Uterus (tissue), 4 donors: ENCODE measurements around the gene KIAA0232. TPM values are rescaled to one million over a fixed set of nuclear protein-coding genes. Genes with fewer than 3 reads are reported as not detected.
"Not testable (repeated sequence)": the region's sequence is repeated elsewhere in the genome, so short reads cannot be mapped to it uniquely, and the experiment has no call there.

ENCODE experiments used
- DNase-seq, 2 donors: peaks; one replicate each; pipeline ENCODE4 v3.0.0-alpha.2; 2019 to 2020
- H3K27ac ChIP-seq, 2 donors: fragments of 200-600 bp; sonication (generic); 1 replicate in 1 of 2; 2 replicates in 1 of 2; pipeline ENCODE4 v1.5.1; 2016 to 2018
- H3K27me3 ChIP-seq, 2 donors: fragments of 200-600 bp; sonication (generic); one replicate each; pipeline ENCODE4 v1.5.1; 2018 to 2019; ENCODE audit warnings: control low read depth in 1 of 2
- H3K36me3 ChIP-seq, 2 donors: fragments of 200-600 bp; sonication (generic); one replicate each; pipeline ENCODE4 v1.5.1; 2019; ENCODE audit warnings: control low read depth in 1 of 2
- H3K4me1 ChIP-seq, 2 donors: fragments of 200-600 bp; sonication (generic); one replicate each; pipeline ENCODE4 v1.5.1; 2018 to 2019; ENCODE audit warnings: control low read depth in 1 of 2
- H3K4me3 ChIP-seq, 2 donors: fragments of 200-600 bp; sonication (generic); 1 replicate in 1 of 2; 2 replicates in 1 of 2; pipeline ENCODE4 v1.5.1; 2018 to 2019; ENCODE audit warnings: mild to moderate bottlenecking in 1 of 2
- H3K9me3 ChIP-seq, 2 donors: fragments of 200-600 bp; sonication (generic); one replicate each; pipeline ENCODE4 v1.5.1; 2019; ENCODE audit warnings: control low read depth in 1 of 2
- POLR2A ChIP-seq, 2 donors: fragments of 450-650 bp; IDR thresholded peaks; one replicate each; pipeline ENCODE4 v1.6.1; 2016; ENCODE audit warnings: antibody characterized with exemption in 2 of 2, mild to moderate bottlenecking in 1 of 2, moderate library complexity in 1 of 2
- intact Hi-C: fragments of 100-400 bp; cut with DNase I; formaldehyde crosslinking; loops from one replicate; pipeline ENCODE4 v1.15.1; 2023; ENCODE audit warnings: low total_unique reads
- total RNA-seq, 4 donors: library from RNA; depleted of rRNA in 3 of 4; stranded (reverse); fragments of >200 nt in 3 of 4; gene quantifications; one replicate each; pipeline versions ENCODE4 v1.1.0 to v1.2.4, GENCODE V29; 2014 to 2023
- TF ChIP-seq, protein P1 (sequence below), 4 experiments: fragments of 200-600 bp in 2 of 4; fragments of 450-650 bp in 2 of 4; sonication (generic) in 2 of 4; IDR thresholded peaks; one replicate each; pipeline ENCODE4 v1.5.1; 2016 to 2019; ENCODE audit warnings: antibody characterized with exemption in 4 of 4, mild to moderate bottlenecking in 2 of 4, moderate library complexity in 1 of 4
- donor health status: DM: yes; HTN: yes; CAD: no.

KIAA0232 gene
- total RNA-seq, 4 donors from 2014 or later = 13.8 to 78.8 (median 43.4) TPM

DNA sequence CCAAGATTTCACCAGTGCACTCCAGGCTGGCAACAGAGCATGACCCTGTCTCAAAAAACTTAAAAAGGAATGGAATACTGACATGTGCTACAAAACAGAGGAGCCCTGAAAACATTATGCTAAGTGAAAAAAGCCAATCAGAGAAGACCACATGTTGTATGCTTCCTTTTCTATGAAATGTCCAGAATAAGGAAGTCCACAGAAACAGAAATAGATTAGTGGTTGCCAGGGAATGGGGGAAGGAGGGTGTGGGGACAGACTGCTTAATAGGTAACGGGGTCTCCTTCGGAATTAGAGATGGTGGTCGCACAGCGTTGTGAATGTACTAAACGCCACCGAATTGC is 30.1 kb upstream of the KIAA0232 start:
- H3K27me3 ChIP-seq = no peaks in the 10 kb centered on the region
- H3K4me1 ChIP-seq = peaks cover 0 to 1% of the 10 kb centered on the region in 2 donors
- DNase-seq = no peak
- no peaks in the 10 kb centered on the region for H3K36me3 ChIP-seq
- intact Hi-C loops = no loop called here
- H3K4me3 ChIP-seq = no peak overlapping the region
- TF ChIP-seq POLR2A (IDR thresholded peaks at IDR 0.05) = no peak
- TF ChIP-seq, protein P1, sequence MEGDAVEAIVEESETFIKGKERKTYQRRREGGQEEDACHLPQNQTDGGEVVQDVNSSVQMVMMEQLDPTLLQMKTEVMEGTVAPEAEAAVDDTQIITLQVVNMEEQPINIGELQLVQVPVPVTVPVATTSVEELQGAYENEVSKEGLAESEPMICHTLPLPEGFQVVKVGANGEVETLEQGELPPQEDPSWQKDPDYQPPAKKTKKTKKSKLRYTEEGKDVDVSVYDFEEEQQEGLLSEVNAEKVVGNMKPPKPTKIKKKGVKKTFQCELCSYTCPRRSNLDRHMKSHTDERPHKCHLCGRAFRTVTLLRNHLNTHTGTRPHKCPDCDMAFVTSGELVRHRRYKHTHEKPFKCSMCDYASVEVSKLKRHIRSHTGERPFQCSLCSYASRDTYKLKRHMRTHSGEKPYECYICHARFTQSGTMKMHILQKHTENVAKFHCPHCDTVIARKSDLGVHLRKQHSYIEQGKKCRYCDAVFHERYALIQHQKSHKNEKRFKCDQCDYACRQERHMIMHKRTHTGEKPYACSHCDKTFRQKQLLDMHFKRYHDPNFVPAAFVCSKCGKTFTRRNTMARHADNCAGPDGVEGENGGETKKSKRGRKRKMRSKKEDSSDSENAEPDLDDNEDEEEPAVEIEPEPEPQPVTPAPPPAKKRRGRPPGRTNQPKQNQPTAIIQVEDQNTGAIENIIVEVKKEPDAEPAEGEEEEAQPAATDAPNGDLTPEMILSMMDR (IDR thresholded peaks at IDR 0.05) = no peak
- H3K9me3 ChIP-seq = no peaks in the 10 kb centered on the region
- H3K27ac ChIP-seq = no peak overlapping the region

DNA sequence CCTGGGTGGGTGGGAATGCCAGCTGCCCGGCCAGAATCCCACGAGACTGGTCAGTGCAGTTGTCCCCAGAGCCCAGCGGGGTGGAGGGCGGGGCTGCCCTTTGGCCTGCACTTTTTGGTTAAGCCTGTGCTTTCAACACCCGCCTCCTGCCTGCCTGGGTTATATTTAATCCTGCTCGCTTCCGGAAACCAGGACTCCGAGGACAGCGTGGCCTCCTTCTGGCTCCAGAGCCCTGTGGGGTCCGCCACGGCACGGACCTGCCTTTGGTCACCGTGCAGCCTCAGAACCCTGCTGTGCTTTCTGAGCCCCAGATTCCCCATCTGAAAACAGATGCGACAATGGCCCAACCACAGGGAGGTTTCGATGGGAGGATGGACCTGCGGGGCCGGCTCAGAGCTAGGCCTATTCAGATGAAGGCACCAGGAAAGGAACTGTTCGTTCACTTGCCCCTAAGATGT is 29.4 kb upstream of the KIAA0232 start:
- no peaks in the 10 kb centered on the region for H3K9me3 ChIP-seq
- H3K36me3 ChIP-seq = no peaks in the 10 kb centered on the region
- no peaks in the 10 kb centered on the region for H3K27me3 ChIP-seq
- H3K27ac ChIP-seq = no peak overlapping the region
- no peaks in the 10 kb centered on the region for H3K4me1 ChIP-seq
- H3K4me3 ChIP-seq = no peak overlapping the region
- DNase-seq = no peak
- no peak for TF ChIP-seq POLR2A (IDR thresholded peaks at IDR 0.05)
- TF ChIP-seq, protein P1 (IDR thresholded peaks at IDR 0.05) = no peak
- intact Hi-C loops = no loop called here

DNA sequence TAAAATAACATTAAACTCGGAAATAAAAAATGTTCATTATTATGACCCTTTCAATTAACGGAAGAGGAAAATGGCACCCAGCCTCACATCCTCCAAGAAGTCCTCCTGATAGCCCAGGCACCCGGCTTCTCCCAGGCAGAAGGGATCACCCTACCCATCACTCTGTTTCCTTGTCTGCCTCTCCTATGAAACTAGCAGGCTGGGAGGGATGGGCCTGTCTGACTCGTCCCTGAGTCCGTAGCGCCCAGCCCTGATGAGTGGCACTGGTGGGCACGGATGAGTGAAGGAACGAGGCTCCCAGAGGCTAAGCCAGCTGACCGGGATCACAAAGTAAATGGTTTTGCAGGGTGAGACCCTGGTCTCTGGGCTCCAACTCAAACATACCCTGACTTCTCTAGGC is 28.6 kb upstream of the KIAA0232 start:
- H3K4me1 ChIP-seq = no peaks in the 10 kb centered on the region
- no peak overlapping the region for H3K4me3 ChIP-seq
- no peaks in the 10 kb centered on the region for H3K9me3 ChIP-seq
- H3K27ac ChIP-seq = no peak overlapping the region
- intact Hi-C loops = no loop called here
- H3K27me3 ChIP-seq = no peaks in the 10 kb centered on the region
- DNase-seq = no peak
- H3K36me3 ChIP-seq = no peaks in the 10 kb centered on the region
- TF ChIP-seq POLR2A (IDR thresholded peaks at IDR 0.05) = no peak
- TF ChIP-seq, protein P1 (IDR thresholded peaks at IDR 0.05) = no peak

DNA sequence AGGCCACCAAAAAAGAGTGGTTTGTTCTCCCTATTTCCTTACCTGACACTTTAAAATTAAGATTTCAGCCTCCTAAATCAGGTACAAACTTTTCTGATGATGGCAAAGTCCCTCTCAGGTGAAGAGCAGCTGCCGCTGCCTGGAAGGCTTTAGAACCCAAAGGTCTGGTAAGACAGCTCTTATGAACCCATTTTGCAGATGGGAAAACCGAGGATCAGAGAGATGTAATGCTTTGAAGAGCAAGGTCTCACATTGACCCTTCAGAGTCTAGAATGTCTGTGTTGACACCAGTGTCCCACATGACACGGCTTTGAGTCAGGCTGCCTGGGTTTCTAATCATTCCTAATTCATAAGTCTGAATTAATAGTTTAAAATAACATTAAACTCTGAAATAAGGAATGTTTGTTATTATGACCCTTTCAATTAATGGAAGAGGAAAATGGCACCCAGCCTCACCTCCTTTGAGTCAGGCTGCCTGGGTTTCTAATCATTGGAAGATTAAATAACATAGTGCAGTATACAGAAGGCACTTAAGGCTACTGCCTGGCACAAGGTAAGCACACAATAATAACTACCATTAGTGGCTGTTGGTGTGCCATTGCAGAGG is 27.9 kb upstream of the KIAA0232 start:
- Histone ChIP-seq H3K27ac (no peak overlapping the region), H3K4me3 (no peak overlapping the region), H3K9me3 (no peaks in the 10 kb centered on the region), H3K4me1 (no peaks in the 10 kb centered on the region), H3K36me3 (no peaks in the 10 kb centered on the region), H3K27me3 (no peaks in the 10 kb centered on the region)
- intact Hi-C loops = no loop called here
- no peak for DNase-seq
- TF ChIP-seq, protein P1 (IDR thresholded peaks at IDR 0.05) = no peak
- no peak for TF ChIP-seq POLR2A (IDR thresholded peaks at IDR 0.05)

DNA sequence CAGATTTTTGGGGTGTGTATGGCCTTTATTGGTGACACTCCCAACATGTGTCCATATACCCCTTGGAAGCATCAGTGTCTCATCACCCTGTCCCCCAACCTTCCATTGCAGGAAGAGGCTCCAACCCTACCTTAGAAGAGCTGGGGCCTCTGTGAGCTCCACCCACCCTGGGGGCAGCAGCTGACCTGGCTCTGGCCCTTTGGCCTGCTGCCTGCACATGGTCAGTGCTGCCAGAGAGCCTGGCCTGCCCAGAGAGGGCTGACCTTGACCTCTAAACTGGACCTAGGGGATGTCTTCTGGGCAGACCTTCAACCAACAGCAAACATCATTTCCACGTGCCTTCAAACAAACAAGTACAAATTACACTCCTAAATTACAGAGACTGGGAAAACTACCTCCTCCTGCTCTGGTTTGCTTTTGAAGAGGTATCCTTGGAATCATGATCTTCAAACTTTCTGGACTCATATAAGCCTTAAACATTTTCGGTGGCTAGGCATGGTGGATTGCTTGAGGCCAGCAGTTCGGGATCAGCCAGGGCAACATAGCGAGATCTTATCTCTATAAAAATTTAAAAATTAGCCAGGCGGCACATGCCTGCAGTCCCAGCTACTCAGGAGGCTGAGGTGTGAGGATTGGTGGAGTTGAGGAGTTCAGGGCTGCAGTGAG is 27.3 kb upstream of the KIAA0232 start:
- Histone ChIP-seq H3K9me3 (no peaks in the 10 kb centered on the region), H3K4me3 (no peak overlapping the region), H3K4me1 (no peaks in the 10 kb centered on the region), H3K27me3 (no peaks in the 10 kb centered on the region), H3K36me3 (no peaks in the 10 kb centered on the region), H3K27ac (no peak overlapping the region)
- intact Hi-C loops = no loop called here
- DNase-seq = no peak
- TF ChIP-seq, protein P1 (IDR thresholded peaks at IDR 0.05) = no peak
- TF ChIP-seq POLR2A (IDR thresholded peaks at IDR 0.05) = no peak

DNA sequence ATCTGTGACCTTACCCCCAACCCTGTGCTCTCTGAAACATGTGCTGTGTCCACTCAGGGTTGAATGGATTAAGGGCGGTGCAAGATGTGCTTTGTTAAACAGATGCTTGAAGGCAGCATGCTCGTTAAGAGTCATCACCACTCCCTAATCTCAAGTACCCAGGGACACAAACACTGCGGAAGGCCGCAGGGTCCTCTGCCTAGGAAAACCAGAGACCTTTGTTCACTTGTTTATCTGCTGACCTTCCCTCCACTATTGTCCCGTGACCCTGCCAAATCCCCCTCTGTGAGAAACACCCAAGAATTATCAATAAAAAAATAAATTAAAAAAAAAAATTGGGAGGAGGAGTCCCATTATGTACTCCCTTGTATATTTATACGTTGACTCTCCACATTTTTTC is 26.2 kb upstream of the KIAA0232 start:
- H3K9me3 ChIP-seq, intact Hi-C loops: not testable (repeated sequence)

More for the DNA sequence above, 26.2 kb upstream of the KIAA0232 start:
- H3K36me3 ChIP-seq, H3K4me3 ChIP-seq, DNase-seq, H3K27ac ChIP-seq, H3K4me1 ChIP-seq, H3K27me3 ChIP-seq: not testable (repeated sequence)
